LNCAP (cell line): ENCODE measurements around the gene NLRX1.

Source experiments
- CTCF ChIP-seq: fragments of 450-650 bp; IDR thresholded peaks from 2 replicates; pipeline ENCODE4 v1.5.1; 2017; ENCODE audit warnings: mild to moderate bottlenecking

NLRX1 gene

DNA sequence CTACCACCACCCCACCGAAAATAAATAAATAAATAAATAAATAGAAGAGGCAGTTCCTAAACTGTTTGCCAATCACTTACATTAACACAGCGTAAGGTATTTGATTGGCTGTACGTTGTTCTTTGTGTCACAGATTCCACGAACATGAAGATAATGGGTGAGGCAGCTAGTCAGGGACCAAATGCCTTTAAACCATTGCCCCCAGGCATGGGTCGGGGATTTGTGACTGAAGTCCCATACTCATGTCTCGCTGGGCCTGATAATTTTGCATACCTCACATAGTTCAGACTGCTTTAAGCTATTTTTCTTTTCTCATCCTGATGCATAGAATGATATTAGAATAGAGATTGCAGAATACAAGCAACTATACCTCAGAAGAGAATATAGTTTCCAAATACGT is 34.0 kb downstream of the NLRX1 start:
- no peak for TF ChIP-seq CTCF

- no peak for TF ChIP-seq CTCF
Measured at GRCh38 chr11:119204066-119204465, 35.5 kb downstream of the NLRX1 start.

GRCh38 chr11:119205080-119205479 is 36.6 kb downstream of the NLRX1 start:
- TF ChIP-seq CTCF: no peak

GRCh38 chr11:119205574-119206510 is 37.3 kb downstream of the NLRX1 start, which contains the start of gene CBL:
CBL (plus strand) TSS chr11:119206339; CDS start chr11:119206418, 79 bp downstream.
- TF ChIP-seq CTCF: peak; percentile 90

DNA sequence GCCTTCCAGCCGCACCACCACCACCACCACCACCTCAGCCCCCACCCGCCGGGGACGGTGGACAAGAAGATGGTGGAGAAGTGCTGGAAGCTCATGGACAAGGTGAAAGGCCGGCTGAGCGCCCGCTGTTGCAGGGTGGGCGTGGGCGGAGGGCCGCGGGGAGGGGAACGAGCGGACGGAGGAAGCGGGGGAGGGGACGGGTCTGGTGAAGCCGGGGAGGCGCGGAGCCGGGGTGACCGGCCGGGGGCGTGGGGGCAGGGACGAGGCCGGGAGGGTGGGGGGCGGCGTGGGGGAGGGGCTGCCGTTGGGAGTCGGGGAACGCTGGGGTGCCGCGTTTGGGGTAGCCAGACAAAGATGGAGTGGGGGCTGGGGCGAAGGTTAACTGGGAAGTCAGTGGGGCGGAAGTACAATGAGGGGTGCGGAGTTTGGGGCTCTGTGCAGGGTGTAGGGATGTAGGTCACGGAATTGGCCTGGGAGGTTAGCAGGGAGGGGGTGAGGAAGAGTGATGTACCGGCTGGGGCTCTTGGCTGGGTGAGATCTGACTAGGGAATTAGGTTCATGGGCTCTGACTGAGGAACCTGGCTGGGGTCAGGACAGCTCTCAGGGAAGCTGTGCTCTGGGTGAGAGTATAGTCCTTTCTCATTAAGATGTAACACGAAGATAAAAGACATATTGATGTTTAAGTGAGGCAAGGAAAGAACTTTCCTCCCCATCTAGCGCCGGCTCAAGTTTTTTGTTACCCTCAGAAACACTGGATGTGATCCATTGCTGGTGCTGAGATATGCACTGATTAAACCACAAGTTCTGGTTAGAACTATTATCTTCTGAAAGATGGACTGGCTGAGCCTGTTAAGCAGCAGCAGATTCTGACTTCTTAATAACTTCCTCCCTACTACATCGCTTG is 38.2 kb downstream of the NLRX1 start:
- no peak for TF ChIP-seq CTCF

DNA sequence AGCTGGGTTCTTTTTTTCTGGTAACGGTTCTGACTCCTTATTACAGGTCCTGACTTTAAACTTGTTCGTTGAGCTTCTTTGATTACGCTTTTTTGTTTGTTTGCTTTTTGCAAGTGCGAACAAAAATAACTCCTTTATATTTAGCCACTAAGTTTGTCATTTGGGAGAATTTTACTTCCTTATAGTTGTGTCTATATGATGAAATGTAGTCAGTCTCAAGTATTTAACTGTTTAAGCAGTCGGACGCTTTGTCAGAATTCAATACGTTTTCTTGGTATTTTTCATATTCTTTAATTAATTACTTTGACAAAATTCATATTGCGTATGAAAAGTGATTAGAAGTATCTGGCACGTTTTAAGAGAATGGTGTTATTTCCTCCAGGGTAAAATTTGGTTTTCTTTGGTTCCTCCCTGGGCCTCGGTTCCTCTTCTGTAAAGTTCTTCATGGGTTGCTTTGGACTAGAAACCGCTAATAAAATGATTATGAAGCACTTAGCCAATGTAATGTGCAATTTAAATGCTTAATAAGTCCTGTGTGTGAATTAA is 39.0 kb downstream of the NLRX1 start:
- TF ChIP-seq CTCF: no peak

GRCh38 chr11:119209186-119209585 is 40.7 kb downstream of the NLRX1 start:
- TF ChIP-seq CTCF: no peak
